ENCODE measurements around the gene HMGN1.
A peak's percentile ranks its signal among the peaks of the same experiment; 100 is the strongest.

HMGN1 gene

GRCh38 chr21:39334611-39335010 lies 14.3 kb downstream of the HMGN1 start:
- DNase-seq, result no peak

DNA sequence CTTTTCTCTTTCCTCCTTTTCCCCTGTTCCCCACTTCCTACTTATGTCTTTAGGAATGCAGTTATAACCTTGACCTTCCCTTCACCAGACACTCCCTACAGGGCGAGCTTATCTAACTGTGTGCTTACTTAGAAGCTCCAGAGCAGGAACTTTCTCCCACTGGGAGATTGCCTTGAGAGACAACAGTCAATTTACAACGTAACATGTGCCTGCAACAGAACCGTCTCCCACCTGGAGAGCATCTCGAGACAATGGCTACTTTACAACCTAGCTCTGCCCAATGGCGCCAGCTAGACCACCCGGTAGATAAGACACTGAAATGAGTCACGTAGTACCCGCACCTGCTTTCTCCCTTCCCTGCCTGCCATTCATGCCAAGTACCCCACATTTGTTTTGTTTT lies 16.7 kb downstream of the HMGN1 start:
- no peak for DNase-seq

DNA sequence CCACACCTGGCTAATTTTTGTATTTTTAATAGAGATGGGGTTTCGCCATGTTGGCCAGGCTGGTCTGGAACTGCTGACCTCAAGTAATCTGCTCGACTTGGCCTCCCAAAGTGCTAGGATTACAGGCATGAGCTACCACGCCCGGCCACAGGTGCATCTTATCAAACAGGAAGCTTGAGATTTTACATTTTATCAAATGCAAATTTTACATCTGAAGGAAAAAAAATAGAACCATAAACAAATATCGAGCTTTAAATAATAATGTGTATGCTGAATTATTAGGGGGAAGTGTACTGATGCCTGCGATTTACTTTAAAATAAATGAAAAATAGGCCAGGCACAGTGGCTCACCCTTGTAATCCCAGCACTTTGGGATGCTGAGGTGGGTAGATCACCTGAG lies 18.9 kb downstream of the HMGN1 start:
- no peak for DNase-seq

GRCh38 chr21:39327727-39328126 lies 21.2 kb downstream of the HMGN1 start:
- no peak for DNase-seq

DNA sequence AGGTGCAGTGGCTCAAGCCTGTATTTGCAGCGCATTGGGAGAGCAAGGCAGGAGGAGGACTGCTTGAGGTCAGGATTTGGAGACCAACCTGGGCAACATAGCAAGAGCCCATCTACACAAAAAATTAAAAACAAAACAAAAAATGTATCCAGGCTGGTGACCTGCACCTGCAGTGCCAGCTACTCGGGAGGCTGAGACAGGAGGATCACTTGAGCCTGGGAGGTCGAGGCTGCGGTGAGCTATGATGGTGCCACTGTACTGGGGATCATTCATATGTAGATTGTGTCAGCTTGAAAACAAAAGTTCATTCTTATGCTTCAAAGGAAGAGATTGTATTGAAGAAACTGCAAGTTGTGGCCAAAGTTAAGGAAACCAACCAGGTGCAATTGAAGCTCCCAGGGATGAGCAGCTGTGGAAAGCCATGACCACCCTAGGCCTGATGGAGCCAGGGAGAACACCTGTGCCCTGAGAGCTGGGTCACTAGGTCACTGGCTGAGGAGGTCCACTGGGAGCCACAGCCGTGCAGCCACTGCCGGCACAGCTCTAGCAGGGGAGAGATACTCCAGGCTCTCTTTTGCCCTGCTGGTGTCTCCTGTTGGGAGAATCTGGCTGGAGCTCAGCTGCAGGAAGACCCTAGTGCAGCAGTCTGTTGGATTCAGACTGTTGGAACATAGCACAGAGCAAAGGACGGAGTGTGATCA lies 22.1 kb downstream of the HMGN1 start:
- no peak for DNase-seq

- no peak for DNase-seq
Observed at GRCh38 chr21:39325458-39325857, 23.4 kb downstream of the HMGN1 start.

DNA sequence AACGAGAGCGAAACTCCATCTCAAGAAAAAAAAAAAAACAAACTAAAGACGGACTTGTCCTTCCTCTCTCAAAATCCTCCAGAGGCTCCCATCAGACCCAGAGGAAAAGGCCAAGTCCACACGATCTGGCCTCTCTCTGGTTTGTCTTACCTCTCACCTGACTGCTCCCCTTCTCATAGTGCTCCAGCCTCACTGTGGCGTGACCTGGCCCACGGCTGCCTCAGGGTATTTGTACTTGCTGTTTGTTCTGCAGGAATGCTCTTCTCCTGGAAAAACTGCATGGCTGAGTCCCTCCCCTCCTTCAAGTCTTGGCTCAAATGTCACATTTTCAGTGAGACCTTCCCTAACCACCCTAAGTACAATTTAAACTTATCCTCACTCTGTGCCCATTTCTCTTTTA lies 27.5 kb downstream of the HMGN1 start:
- DNase-seq, result no peak

GRCh38 chr21:39319814-39320332 lies 29.0 kb downstream of the HMGN1 start:
- no peak for DNase-seq

GRCh38 chr21:39319251-39319756 lies 29.6 kb downstream of the HMGN1 start:
- DNase-seq, result no peak

DNA sequence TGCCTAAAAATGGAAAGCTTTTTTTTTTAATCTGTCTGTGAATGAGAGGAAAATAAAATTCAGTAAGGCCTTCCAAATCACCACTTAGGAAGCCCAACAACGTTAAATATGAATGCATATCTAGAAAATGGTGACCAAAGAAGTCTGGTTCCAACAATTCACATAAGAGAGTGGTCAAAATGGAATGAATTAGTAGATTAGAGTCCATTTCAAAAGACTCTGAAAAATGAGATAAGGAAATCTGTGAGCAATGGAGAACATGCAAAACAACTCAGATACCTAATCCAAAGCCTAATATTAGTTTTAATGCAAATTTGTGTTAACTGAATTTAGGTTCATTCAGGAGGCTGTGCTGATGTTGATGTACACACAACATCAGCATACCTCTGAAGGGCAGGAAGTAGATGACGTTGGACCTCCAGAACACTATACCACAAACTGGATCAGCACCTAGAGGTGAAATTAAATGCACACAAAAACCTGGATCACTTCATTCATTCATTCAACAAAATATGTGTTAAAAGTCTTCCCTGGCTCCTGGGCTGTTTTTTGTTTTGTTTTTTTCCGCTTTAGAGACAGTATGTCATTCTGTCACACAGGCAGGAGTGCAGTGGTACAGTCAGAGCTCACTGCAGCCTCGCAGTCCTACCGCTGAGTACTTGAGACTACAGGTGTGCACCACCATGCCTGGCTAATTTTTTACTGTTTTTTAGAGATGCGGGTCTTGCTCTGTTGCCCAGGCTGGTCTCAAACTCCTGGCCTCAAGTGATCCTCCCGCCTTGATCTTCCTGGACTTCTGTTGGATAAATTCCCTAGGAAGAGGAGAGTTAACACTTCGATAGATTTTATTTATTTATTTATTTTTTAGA lies 30.6 kb downstream of the HMGN1 start:
- no peak for DNase-seq

- no peak for DNase-seq
Observed at GRCh38 chr21:39317134-39318090, 31.5 kb downstream of the HMGN1 start.

- no peak for DNase-seq
Observed at GRCh38 chr21:39316729-39317128, 32.2 kb downstream of the HMGN1 start.

DNA sequence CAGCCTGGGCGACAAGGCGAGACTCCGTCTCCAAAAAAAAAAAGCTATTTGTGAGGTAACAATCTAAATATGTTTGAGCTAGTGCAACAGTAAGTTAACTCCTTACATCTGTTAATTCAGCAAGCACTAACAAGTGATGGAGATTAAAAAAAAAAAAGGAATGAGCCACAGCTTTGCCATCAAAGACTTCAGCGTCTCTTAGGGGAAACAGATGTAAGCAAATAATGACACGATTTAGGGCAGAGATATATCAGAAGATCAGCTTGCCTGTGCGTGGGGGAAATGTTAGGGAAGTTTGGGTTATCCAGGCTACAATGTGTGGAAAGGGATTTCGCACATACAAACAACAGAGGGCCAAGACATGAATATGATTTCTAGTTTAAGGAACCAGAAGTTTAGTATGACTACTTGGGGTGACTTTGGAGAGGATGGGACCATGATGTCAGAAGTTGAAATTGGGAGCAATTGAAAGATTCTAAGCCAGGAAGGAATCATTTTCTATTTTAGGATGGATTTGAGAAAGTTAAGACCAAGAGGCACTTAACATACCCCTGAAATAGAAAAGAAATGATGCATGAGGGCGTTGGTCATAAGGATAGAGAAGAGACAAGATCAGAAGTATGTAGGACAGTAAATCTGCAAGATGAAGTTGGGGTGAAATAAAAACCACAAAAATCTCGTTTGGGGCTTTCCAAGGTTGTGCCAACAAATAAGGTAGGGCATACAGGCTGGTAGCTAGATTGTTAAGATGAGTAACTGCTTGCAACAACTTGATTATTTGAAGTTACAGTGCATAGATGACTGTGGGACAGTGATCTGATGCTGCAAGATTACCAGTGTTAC lies 33.1 kb downstream of the HMGN1 start:
- DNase-seq, result no peak

- no peak for DNase-seq
Observed at GRCh38 chr21:39314143-39315027, 34.5 kb downstream of the HMGN1 start.

- DNase-seq, result peak; percentile 100
Observed at GRCh38 chr21:39313571-39314142, 35.2 kb downstream of the HMGN1 start, which contains the start of gene BRWD1. Gene BRWD1, minus strand, starts transcription at chr21:39313632. Its CDS starts 141 bp downstream, at chr21:39313491.

DNA sequence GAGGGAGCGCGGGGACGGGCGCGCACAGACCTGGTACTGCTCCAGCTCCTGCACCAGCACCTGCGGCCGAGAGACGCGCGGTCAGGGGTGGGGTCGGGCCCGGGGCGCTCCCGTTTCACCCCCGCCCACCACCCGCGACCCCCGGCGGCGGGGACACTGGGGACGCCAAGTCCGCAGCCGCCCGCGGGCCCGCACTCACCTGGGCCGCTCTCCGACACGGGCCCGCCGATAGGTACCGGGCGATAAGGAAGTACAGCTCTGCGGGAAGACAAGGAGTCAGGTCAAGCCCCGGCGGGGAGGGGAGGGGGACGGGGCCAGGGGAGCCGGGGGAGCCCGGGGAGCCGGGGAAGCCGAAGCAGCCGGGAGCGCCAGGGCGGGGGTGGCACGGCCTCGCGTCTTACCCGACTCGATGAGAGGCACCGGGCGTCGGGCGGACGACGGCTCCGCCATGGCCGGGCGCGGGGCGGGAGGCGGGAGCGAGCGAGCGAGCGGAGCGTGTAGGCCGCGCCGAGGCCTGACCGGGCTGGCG lies 35.8 kb downstream of the HMGN1 start:
- DNase-seq, result no peak

GRCh38 chr21:39312112-39313041 lies 36.5 kb downstream of the HMGN1 start:
- DNase-seq, result peak; percentile 90

GRCh38 chr21:39311164-39311563 lies 37.7 kb downstream of the HMGN1 start:
- no peak for DNase-seq

All from right kidney (tissue), 1 donor.